Nephron (organoid): ENCODE data around the gene TGM2.

Source experiments
- H3K27ac Mint-ChIP-seq, 3 experiments: 2 replicates each; pipeline ENCODE4 v1.8.0; 2020; ENCODE audit warnings: mixed read lengths in 3 of 3, mild to moderate bottlenecking in 2 of 3, moderate library complexity in 1 of 3
- H3K27me3 Mint-ChIP-seq: 2 replicates; pipeline ENCODE4 v1.8.0; 2021; ENCODE audit warnings: low read depth, mild to moderate bottlenecking, moderate library complexity, mixed read lengths
- H3K36me3 Mint-ChIP-seq: 2 replicates; pipeline ENCODE4 v1.8.0; 2020; ENCODE audit warnings: low read depth, mixed read lengths
- H3K4me1 Mint-ChIP-seq: 2 replicates; pipeline ENCODE4 v1.8.0; 2020; ENCODE audit warnings: mixed read lengths
- H3K4me3 Mint-ChIP-seq, 3 experiments: 2 replicates each; pipeline ENCODE4 v1.8.0; 2020; ENCODE audit warnings: mild to moderate bottlenecking in 3 of 3, mixed read lengths in 3 of 3, moderate library complexity in 2 of 3
- H3K9me3 Mint-ChIP-seq: 2 replicates; pipeline ENCODE4 v1.8.0; 2020; ENCODE audit warnings: mixed read lengths
- TF ChIP-seq, protein P1 (sequence below), 3 experiments: fragments of 200-600 bp; sonication (generic); IDR thresholded peaks; one replicate each; pipeline ENCODE4 v1.5.0; 2021; ENCODE audit warnings: antibody characterized with exemption in 3 of 3; ENCODE audit not compliant: unreplicated experiment in 3 of 3

The TGM2 gene

DNA sequence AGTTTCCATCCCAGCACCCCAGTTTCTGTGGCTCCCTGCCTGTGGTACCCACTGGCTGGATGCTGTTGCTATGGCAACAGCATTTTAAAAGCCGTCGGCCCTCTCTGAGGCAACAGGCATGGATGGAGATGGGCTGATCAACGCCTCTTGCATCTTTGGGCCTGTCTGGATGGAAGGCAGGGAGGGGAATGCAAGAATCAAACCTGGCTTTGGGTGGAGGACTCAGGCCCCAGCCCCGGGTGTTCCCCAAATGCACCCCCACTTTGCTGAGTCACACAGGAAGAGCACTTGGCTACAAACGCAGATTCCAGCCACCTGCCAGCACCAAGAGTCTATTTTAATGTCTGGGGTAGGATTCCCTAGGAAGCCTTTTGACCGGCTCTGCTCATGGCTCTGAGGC lies 45.7 kb upstream of the TGM2 start:
- TF ChIP-seq, protein P1, sequence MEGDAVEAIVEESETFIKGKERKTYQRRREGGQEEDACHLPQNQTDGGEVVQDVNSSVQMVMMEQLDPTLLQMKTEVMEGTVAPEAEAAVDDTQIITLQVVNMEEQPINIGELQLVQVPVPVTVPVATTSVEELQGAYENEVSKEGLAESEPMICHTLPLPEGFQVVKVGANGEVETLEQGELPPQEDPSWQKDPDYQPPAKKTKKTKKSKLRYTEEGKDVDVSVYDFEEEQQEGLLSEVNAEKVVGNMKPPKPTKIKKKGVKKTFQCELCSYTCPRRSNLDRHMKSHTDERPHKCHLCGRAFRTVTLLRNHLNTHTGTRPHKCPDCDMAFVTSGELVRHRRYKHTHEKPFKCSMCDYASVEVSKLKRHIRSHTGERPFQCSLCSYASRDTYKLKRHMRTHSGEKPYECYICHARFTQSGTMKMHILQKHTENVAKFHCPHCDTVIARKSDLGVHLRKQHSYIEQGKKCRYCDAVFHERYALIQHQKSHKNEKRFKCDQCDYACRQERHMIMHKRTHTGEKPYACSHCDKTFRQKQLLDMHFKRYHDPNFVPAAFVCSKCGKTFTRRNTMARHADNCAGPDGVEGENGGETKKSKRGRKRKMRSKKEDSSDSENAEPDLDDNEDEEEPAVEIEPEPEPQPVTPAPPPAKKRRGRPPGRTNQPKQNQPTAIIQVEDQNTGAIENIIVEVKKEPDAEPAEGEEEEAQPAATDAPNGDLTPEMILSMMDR (IDR thresholded peaks at IDR 0.05; ENCODE audit: unreplicated experiment in 3 of 3) = no peak
- Mint-ChIP-seq H3K27me3 (no peaks in the 10 kb centered on the region), H3K4me1 (peaks cover 15% of the 10 kb centered on the region), H3K4me3 (no peak overlapping the region), H3K9me3 (peaks cover 3% of the 10 kb centered on the region), H3K36me3 (no peaks in the 10 kb centered on the region), H3K27ac (no peak overlapping the region)

DNA sequence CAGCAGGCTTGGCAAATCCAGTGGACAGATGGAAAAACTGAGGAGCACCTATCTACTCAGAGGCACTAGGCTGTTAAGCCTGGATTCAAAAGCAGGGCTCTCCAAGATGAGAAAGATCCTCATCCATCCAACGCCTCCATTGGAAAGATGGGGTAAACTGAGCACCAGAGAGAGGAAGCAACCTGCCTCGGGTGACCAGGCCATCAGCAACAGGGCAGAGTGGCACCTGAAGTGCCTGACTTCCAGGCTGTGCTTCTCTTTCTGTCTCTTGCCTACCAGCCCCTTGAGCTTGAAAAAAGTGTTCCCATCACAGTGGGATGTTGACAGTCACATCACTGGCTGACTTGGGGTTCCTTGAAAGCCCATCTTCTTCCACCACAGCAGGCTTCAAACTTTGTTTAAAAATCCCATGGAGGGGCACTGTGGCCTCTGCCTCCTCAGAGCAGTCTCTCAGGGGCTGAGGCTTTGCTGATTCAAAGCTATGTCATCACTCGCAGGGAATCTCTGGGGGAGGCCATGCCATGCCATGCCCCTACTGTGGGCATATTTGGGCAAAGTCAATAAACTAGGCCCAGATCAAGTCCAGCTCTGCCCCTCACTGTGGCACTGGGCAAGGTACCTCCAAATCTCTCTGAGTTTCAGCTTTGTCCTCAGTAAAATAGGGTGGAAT lies 44.8 kb upstream of the TGM2 start:
- peaks cover 17% of the 10 kb centered on the region for H3K4me1 Mint-ChIP-seq
- no peaks in the 10 kb centered on the region for H3K27me3 Mint-ChIP-seq
- H3K27ac Mint-ChIP-seq = no peak overlapping the region
- no peak overlapping the region for H3K4me3 Mint-ChIP-seq
- peaks cover 3% of the 10 kb centered on the region for H3K9me3 Mint-ChIP-seq
- no peaks in the 10 kb centered on the region for H3K36me3 Mint-ChIP-seq
- TF ChIP-seq, protein P1 (IDR thresholded peaks at IDR 0.05; ENCODE audit: unreplicated experiment in 3 of 3) = no peak

DNA sequence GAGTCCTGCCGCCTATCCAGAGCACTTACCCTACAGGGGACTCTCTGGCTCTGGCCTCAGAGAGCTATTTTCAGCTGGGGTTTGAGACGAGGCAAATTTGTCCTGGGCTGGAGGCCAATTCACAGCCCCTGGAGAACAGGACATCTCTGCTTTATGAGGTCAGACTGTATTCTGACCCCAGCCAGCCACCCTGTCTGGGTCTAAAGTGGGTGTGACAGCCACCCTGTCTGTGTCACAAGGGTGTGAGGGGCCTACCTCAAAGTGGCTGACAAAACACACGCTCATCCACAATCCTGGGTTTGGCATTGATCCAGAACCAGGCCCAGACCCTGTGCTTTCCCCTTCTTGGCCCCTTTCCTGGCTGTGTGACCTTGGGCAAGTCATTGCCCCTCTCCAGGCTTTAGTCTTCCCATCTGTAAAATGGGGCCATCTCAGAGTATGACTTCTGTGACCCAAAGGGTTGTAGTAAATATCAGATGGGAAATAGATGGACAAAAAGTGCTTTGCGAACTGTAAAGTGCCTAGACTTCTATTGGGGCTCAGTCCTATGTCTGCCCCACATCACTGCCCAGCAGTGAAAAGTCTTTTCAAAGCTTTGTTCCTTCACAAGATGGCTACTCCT lies 44.1 kb upstream of the TGM2 start:
- no peak overlapping the region for H3K4me3 Mint-ChIP-seq
- H3K4me1 Mint-ChIP-seq = peaks cover 19% of the 10 kb centered on the region
- H3K36me3 Mint-ChIP-seq = no peaks in the 10 kb centered on the region
- TF ChIP-seq, protein P1 (IDR thresholded peaks at IDR 0.05; ENCODE audit: unreplicated experiment in 3 of 3) = no peak
- peaks cover 3% of the 10 kb centered on the region for H3K9me3 Mint-ChIP-seq
- H3K27ac Mint-ChIP-seq = no peak overlapping the region
- peaks cover 3% of the 10 kb centered on the region for H3K27me3 Mint-ChIP-seq

DNA sequence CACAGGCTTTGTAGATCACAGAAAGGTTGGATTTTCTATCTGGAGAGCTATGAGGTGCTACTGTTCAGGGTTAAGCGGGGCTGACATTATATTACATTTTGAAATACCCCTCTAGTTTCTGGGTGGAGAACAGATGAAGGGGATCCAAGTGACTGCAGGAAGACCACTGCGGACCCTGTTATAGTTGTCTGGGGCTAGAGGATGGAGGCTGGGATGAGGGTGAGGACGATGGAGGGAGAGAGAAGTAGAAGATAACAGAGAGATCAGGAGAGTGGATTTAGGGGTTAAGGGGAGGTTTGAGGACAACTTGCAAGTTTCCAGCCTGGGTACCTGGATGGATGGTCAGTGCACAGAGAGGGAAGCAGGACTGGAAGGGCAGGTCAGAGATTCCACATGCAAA lies 43.5 kb upstream of the TGM2 start:
- Mint-ChIP-seq H3K27me3 (peaks cover 3% of the 10 kb centered on the region), H3K4me3 (no peak overlapping the region), H3K4me1 (peaks cover 24% of the 10 kb centered on the region), H3K9me3 (peaks cover 3% of the 10 kb centered on the region), H3K36me3 (no peaks in the 10 kb centered on the region), H3K27ac (no peak overlapping the region)
- TF ChIP-seq, protein P1 (IDR thresholded peaks at IDR 0.05; ENCODE audit: unreplicated experiment in 3 of 3) = no peak

DNA sequence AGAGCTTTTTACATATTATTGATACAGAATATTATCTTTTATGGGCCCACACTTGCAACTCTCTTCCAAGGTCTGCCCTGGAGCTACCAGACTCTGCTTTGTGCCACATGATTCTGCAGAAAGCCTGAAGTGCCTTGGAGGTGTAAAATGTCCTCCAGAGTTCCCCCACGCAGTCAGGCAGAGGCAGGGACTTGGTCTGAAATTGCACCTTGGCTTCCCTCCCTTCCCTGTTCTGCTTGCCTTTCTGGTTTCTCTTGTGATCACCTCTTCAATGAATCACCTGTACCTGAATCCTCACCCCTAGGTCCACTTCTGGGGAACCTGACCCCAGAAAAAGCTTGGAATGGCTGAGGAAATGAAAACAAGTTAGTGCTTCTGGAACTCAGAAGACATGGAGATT lies 43.0 kb upstream of the TGM2 start:
- peaks cover 3% of the 10 kb centered on the region for H3K9me3 Mint-ChIP-seq
- H3K4me1 Mint-ChIP-seq = peaks cover 24% of the 10 kb centered on the region
- TF ChIP-seq, protein P1 (IDR thresholded peaks at IDR 0.05; ENCODE audit: unreplicated experiment in 3 of 3) = no peak
- no peak overlapping the region for H3K4me3 Mint-ChIP-seq
- peaks cover 3% of the 10 kb centered on the region for H3K27me3 Mint-ChIP-seq
- no peak overlapping the region for H3K27ac Mint-ChIP-seq
- H3K36me3 Mint-ChIP-seq = no peaks in the 10 kb centered on the region

DNA sequence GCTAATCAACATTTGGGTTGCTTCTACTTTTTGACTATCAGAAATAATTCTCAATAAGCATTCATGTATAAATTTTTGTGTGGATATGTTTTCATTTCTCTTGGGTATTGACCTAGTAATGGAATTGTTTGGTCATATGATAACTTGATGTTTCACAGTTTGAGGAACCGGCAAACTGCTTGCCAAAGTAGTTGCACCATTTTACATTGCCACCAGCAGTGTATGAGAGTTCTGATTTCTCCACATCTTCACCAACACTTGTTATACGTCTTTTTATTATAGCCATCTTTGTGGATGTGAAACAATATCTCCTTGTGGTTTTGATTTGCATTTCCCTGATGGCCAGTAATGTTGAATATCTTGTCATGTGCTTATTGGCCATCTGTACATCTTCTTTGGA lies 42.6 kb upstream of the TGM2 start:
- H3K9me3 Mint-ChIP-seq = peaks cover 3% of the 10 kb centered on the region
- H3K27ac Mint-ChIP-seq = no peak overlapping the region
- H3K27me3 Mint-ChIP-seq = peaks cover 3% of the 10 kb centered on the region
- TF ChIP-seq, protein P1 (IDR thresholded peaks at IDR 0.05; ENCODE audit: unreplicated experiment in 3 of 3) = no peak
- H3K4me3 Mint-ChIP-seq = no peak overlapping the region
- peaks cover 24% of the 10 kb centered on the region for H3K4me1 Mint-ChIP-seq
- H3K36me3 Mint-ChIP-seq = no peaks in the 10 kb centered on the region
